Astrocyte of the cerebellum (primary cell): ENCODE data around the gene RRP12.
"Not testable (repeated sequence)": the region's sequence is repeated elsewhere in the genome, so short reads cannot be mapped to it uniquely, and the experiment has no call there.

ENCODE experiments used
- DNase-seq: peaks from one replicate; pipeline ENCODE4 v3.0.0-alpha.2; 2011; ENCODE audit warnings: low read depth
- H3K4me3 ChIP-seq: 2 replicates; pipeline ENCODE4 v1.5.1; 2011; ENCODE audit warnings: mild to moderate bottlenecking, low read depth, low read length, moderate library complexity
- CTCF ChIP-seq: IDR thresholded peaks from 2 replicates; pipeline ENCODE4 v1.5.1; 2012; ENCODE audit warnings: low read length, low read depth, moderate library complexity, mild to moderate bottlenecking; ENCODE audit errors: missing control alignments
- in situ Hi-C: cut with HindIII; loops from 2 replicates; pipeline ENCODE4 v1.10.0; 2017; ENCODE audit warnings: low sequenced_read_pairs

The RRP12 gene

GRCh38 chr10:97426776-97427570 lies 25.8 kb upstream of the RRP12 start:
- in situ Hi-C loops: no loop called here
- peak overlapping the region; percentile 81 for H3K4me3 ChIP-seq
- DNase-seq: no peak
- no peak for TF ChIP-seq CTCF

GRCh38 chr10:97425964-97426775 lies 25.0 kb upstream of the RRP12 start, which contains the start of gene PGAM1:
Gene PGAM1 (plus strand): TSS chr10:97426191. CDS start chr10:97426308, 117 bp downstream.
- in situ Hi-C loops: no loop called here
- peak; percentile 63 for TF ChIP-seq CTCF
- peak; percentile 85 for DNase-seq
- H3K4me3 ChIP-seq: peak within 1 kb of the TSS; percentile 81

- H3K4me3 ChIP-seq, DNase-seq, in situ Hi-C loops: not testable (repeated sequence)
These were observed 22.6 kb upstream of the RRP12 start for GRCh38 chr10:97423757-97424098.

- TF ChIP-seq CTCF: no peak
- no peak for DNase-seq
- in situ Hi-C loops: no loop called here
- H3K4me3 ChIP-seq: no peak overlapping the region
These were observed 15.4 kb upstream of the RRP12 start for GRCh38 chr10:97416565-97416964.

- no peak for TF ChIP-seq CTCF
- no peak for DNase-seq
- H3K4me3 ChIP-seq: no peak overlapping the region
- in situ Hi-C loops: no loop called here
These were observed 11.8 kb upstream of the RRP12 start for GRCh38 chr10:97412891-97413304.

GRCh38 chr10:97411406-97411805 lies 10.3 kb upstream of the RRP12 start:
- no peak for TF ChIP-seq CTCF
- DNase-seq: no peak
- H3K4me3 ChIP-seq: no peak overlapping the region
- in situ Hi-C loops: no loop called here

GRCh38 chr10:97408496-97408992 lies 7.4 kb upstream of the RRP12 start:
- in situ Hi-C loops: no loop called here
- no peak for TF ChIP-seq CTCF
- no peak for DNase-seq

More at GRCh38 chr10:97408496-97408992, 7.4 kb upstream of the RRP12 start:
- H3K4me3 ChIP-seq: no peak overlapping the region
